DMS 273 (cell line): ENCODE data around the gene SNX21.
"Not testable (repeated sequence)": the region's sequence is repeated elsewhere in the genome, so short reads cannot be mapped to it uniquely, and the experiment has no call there.

ENCODE experiments used
- DNase-seq: peaks from one replicate; lab custom pipeline; 2025; ENCODE audit not compliant: unreplicated experiment; lab: John Stamatoyannopoulos, UW

SNX21 gene, protein sequence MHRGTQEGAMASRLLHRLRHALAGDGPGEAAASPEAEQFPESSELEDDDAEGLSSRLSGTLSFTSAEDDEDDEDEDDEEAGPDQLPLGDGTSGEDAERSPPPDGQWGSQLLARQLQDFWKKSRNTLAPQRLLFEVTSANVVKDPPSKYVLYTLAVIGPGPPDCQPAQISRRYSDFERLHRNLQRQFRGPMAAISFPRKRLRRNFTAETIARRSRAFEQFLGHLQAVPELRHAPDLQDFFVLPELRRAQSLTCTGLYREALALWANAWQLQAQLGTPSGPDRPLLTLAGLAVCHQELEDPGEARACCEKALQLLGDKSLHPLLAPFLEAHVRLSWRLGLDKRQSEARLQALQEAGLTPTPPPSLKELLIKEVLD

DNA sequence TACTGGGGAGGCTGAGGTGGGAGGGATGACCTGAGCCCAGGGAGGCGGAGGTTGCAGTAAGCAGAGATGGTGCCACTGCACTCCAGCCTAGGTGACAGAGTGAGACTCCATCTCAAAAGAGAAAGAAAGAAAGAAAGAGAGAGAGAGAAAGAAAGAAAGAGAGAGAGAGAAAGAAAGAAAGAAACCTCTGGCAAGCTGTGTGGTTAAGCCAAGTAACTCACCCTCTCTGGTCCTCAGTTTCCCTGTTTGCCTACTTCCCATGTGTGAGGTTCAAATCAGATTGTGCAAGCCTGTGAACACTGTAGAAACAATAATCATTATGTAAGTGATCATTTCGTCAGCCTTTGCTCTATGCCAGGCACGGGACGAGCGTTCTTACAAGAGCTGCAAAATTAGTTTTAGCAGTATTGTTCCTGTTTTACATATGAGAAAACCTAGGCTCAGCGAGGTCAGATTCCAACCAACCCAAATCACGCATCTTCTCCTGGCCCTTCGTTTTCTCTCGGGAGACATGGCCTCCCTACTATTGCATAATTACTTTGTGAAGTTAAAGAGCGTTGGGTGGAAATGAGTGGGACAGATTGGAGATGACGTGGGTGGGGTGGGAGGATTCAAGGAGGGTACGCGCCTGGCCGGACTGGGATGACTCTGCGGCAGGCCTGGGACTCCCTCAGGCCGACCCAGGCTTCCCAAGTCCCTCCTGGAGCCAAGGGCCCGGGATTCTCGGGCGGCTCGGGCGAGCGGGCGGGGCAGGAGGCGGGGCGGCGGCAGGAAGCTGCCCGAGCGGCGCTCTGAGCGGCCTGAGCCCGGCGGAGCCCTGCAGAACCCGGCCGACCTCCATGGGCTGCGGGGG, at the start of gene SNX21:
Gene SNX21, plus strand, starts transcription at position 770 of the 853 bp plus-strand sequence. CDS start 121 bp downstream, outside the sequence.
- DNase-seq: peak; percentile 91

DNA sequence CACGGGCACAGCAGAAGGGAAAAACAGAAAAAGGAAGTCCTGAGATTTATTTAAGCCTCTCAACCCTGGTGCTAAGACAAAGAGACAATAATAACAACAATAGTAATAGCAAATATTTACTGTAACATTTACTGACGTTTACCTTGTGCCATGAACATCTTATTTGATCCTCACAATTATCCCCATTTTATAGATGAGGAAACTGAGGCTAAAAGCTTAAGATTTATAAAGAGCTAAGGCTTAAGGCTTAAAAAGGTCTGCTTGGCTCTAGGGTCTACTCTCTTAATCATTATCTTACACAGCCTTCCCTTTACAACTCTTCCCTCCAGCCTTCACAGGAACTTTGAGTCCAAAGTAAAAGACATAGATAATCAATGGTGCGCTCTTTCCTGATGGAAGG, 45.2 kb upstream of the SNX21 start:
- DNase-seq: no peak

DNA sequence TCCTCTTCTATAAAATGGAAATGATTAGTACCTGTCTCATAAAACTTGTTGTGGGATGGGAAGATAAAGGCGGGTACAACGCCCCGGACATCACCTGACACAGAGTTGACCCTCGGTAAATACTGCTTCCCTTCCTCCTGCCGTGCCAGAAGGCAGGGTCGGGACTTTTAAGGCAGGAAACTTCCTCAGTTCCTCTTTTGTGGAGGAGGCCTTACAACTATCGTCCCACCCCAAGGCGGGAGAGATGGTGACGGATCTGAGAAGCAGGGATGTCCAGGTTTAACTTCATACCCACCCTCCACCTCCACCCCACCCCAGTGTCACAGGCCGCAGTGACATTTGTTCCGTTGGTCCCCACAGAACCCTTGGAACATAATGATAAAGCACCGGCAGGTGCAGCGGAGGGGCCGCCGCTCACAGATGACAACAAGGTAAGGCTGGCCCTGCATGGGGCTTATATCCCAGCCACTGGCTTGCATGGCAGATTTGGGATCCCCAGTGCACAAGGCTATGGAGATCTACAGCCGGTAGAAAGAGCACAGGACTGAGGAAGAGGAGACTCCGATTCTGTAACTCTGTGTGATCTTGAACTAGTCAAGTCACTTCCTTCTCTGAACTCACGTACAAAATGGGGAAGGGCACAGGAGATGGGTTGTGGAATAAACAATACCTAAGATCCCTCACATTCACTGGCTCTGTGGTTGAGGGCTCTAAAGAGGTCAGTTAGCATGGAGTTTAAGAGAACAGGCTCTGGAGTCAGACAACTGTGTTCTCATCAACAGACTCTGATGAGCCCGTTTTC, 41.1 kb upstream of the SNX21 start:
- DNase-seq: no peak

DNA sequence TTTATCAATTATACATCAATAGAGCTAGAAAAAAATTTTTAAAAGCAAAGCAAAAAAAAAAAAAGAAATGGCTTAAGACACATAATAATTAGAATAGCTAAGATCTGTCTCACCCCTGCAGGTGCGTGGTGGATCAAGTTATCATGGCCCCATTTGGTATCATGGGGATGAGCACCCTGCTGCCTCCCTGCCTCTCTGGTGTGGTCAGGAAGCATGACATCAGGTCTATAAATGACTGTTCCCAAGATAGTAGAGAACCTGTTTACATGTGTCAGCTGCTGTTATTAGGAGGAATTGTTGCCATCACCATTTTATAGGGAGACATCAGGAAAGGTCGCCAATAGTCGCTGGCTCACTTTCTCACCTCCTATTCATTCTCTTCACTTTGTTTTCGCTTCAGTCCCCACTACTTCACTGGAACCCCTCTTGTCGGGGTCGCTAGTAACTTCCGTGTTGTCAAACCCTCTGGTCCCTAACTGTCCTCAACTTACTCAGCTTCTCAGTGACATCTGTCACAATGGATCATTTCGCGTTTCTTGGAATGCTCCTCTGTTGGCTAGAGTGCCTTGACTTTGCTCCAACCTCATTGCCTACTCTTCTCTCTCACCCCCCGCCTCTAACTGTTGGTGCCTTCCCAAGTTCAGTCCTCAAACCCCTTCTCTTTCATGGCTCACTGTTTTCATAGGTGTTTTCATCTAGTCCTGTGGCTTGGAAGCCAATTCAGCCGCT, 37.1 kb upstream of the SNX21 start:
- DNase-seq: no peak

DNA sequence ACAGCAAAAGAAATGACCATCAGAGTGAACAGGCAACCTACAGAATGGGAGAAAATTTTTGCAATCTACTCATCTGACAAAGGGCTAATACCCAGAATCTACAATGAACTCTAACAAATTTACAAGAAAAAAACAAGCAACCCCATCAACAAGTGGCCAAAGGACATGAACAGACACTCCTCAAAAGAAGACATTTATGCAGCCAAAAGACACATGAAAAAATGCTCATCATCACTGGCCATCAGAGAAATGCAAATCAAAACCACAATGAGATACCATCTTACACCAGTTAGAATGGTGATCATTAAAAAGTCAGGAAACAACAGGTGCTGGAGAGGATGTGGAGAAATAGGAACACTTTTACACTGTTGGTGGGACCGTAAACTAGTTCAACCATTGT, 36.1 kb upstream of the SNX21 start:
- not testable (repeated sequence) for DNase-seq

DNA sequence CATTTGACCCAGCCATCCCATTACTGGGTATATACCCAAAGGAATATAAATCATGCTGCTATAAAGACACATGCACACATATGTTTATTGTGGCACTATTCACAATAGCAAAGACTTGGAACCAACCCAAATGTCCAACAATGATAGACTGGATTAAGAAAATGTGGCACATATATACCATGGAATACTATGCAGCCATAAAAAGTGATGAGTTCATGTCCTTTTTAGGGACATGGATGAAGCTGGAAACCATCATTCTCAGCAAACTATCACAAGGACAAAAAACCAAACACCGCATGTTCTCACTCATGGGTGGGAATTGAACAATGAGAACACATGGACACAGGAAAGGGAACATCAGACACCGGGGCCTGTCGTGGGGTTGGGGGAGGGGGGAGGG, 35.6 kb upstream of the SNX21 start:
- DNase-seq: not testable (repeated sequence)

DNA sequence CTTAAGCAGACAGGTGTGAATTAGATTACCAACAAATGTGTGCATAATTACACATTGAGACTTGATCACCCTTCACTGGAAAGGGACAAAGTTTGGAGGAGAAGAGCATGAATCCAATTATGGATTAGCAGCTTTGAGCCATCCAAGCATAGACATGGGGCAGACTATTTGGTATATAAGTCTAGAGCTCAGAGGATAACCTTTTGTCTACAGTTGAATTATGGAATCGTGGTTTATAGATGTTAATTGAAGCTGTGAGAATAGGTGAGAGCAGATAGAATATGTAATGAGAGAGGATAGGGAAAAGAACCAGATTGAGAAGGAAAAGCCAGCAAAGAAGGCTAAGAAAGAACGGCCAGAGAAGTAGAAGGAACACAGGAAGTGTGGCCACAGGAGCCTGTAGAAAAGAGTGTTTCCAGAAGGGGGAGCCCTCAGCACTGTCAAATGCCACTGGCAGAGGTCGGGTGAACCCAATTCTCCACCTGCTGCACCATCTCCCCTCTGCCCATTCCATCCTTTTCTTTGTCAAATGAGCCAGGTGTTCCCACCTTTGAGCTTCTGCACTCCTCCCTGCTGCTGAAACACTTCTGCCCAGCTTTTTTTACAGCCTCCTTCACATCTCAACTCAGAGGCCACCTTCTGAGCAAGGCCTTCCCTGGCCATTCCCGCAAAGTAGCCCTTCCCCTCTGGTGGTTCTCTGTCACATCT, 34.5 kb upstream of the SNX21 start:
- peak; percentile 81 for DNase-seq

DNA sequence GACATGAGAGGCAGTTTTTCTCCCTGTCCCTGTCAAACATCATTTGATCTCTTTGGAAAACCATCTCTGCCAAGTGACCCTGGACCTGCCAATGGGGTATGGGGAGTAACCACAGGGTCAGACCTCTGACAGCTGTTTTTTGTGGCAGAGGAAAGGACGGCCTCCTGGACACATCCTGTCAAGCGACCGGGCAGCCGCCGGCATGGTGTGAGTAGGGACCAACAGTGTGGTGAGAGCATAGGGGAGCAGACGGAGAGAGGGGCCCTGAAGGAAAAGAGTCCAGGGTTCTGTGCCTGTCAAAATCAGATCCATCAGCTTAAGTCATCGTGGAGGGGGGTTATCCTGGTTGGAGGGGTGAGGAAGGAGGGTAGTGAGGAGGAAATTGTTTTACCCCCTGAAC, 31.7 kb upstream of the SNX21 start:
- no peak for DNase-seq

DNA sequence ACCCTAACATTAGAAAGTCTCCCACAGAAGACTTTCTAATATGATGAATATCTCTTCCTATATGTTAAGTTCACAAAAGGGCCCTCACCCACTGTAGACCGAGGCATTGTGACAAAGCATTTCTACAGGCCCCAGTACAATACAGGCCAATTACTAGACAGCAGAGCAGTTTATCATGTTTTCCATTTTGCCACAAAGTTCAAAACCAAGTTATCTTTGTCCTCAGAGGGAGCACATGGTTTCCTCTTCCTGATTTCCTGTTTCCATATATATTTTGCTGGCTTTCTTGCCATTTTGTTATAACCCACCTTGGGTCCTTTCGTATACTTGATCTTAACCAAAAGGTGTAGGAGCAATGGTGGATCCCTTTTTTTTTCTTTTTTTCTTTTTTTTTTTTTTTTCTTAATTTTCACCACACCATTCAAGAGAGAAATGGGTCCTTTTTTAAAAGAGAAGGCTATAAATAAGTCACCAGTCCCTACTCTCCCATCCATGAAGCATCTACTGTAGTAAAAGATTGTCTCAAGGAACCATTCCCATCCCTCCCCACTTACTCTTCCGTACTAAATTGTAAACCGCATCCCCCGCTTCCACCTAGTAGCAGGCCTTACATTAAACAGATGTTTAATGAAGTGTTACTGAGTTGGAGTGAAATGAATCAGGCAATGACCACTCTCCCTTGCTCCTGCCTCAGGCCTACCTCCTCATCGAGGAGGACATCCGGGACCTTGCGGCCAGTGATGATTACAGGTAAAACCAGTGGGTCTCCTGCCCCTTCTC, 23.2 kb upstream of the SNX21 start:
- DNase-seq: no peak

DNA sequence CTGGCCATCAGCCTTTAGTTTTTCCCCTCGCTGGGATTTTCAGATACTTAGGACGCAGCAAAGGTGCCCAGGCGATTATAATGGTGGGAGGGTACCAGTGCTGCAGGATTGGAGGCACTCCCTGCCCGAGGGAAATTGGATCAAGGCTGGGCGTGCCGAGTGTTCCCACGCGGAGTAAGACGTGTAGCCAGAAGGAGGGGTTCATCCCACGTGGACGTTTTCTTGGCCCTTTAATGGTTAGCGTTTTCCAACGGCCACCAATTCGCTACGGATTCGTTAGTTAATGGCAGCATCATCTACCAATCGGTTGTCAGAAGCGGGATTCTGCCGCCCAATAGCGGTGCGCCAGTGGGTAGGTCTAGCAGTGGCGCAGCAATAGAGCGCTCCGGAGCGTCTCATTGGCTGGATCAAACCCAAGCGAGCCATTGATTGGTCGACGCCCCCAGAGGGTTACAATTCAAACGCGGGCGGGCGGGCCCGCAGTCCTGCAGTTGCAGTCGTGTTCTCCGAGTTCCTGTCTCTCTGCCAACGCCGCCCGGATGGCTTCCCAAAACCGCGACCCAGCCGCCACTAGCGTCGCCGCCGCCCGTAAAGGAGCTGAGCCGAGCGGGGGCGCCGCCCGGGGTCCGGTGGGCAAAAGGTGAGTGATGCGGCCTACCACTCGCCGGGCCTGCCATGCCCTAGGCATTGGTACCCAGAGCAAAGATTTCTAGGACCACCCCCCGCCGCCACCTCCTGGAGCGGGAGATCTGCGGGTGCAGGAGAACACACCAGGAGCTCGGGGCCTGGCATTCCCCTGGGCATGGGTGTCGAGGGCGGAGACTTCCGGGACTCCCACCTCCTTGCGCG, 21.2 kb upstream of the SNX21 start, which contains the start of gene UBE2C:
Gene UBE2C, plus strand, starts transcription at position 488 of the 849 bp plus-strand sequence. Its CDS starts 52 bp downstream, at position 540.
- peak; percentile 100 for DNase-seq

DNA sequence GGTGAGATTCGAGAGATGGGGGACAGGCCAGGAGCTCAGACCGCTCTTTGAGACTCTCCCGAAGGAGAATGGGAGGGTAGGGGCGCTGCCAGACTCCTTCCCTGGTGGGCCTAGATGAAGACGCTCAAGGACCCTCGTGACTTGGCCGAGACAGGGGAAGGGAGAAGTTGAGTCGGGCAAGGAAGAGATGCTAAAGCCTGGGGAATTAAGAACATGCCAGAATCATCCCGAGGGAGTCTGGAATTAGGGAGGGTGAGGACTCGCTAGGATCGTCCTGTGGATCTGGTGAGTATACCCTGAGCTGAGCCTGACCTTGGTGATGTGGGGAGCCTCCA, 20.6 kb upstream of the SNX21 start:
- DNase-seq: no peak

DNA sequence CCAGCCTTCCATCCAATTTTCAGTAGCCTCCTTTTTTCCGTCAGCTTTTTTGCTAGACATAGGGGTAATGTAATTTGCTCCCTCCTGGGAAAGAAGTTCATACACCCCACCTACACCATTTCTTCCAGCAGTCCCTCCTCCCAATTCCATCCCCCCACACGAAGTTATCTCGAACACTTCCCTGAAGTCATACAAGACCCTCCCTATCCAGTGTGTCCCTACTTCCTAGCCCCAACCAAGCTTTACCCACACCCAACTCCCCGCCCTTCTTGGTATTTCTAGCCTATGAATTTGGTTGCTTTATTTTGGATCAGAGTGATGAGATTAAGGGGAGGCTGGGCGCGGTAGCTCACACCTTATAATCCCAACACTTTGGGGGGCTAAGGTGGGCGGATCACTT, 20.1 kb upstream of the SNX21 start:
- DNase-seq: no peak

DNA sequence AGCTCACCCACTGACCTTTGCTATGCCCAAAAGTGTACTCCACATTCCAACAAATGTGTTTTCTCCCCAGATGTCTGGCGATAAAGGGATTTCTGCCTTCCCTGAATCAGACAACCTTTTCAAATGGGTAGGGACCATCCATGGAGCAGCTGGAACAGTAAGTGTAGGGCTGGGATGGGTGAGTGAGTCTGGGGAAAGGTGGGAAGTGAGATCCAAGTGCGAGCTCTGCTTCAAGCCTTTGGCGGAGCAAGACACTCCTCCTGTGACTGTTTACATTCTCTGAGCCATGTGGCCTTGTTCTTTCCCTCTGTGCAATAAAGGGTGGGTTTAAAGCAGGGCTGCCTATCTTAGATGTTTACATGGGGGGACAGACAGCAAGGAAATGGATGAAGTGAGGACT, 19.3 kb upstream of the SNX21 start:
- DNase-seq: no peak

DNA sequence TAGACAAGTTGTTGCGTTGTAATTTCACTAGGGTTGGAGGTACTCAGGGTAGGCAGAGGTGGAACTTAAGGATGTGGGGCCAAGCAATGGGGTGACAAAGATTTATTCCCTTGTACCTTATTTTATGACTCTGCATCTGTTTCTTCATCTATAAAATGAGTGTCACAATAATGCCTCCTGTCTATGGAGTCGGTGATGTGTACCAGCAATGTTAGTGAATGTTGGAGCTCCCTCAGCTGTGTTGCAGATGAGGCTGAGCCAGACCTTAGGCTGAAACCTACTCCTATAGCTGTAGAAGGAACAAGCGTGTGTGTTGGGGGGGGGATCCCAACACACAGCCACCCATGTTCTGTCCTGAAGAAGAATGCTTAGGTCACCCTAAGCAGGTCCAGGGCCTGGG, 16.6 kb upstream of the SNX21 start:
- DNase-seq: no peak

DNA sequence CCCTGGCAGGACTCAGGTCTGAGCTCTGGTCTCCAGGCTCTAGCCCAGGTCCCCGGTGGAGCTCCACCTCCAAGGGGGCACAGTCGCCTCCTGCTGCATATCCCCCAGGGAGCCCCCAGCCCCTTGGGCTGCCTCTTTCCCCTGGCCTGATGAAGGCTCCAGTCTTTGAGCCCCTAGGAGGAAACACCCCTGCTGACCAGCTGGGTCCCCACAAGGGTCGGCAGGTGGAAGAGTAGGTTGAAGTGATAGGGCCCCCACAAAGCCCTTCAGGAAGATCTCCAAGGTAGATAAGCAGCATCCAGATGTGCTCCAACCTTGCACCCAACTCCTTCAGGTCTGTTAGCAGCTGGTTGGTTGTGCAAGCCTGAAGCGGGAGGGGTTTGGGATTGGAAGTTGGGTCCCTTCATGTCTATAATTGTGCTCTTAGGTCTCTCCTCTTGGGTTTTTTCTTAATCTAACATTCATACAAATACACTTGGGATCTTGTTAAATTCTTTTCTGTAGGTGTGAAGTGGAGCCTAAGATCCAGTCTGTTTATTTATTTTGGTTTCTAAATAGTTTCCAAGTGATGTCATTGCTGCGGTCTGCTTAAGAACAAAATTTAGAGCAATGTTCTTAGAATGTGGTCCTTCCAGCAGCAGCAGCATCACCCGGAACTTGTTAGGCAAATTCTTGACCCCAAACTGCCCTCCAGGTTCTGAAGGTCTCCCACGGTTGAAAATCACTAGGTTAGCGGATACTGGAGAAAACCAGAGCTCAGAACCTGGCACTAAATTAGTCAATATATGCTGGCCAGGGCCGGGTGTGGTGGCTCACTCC, 16.0 kb upstream of the SNX21 start:
- DNase-seq: peak; percentile 32

DNA sequence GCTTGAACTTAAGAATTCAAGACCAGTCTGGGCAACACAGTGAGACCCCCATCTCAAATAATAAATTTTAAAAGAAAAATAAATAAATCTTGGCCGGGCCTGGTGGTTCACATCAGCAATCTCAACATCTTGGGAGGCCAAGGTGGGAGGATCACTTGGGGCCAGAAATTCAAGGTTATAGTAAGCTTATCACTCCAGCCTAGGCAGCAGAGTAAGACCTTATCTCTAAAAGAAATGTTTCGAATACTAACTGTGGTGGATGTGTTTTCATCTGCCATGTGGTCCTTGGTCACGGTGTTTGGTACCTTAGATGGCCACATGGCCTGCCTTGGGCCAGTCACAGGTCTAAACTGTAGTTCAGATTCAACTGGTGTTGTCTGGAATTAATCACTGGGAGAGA, 15.4 kb upstream of the SNX21 start:
- DNase-seq: no peak

DNA sequence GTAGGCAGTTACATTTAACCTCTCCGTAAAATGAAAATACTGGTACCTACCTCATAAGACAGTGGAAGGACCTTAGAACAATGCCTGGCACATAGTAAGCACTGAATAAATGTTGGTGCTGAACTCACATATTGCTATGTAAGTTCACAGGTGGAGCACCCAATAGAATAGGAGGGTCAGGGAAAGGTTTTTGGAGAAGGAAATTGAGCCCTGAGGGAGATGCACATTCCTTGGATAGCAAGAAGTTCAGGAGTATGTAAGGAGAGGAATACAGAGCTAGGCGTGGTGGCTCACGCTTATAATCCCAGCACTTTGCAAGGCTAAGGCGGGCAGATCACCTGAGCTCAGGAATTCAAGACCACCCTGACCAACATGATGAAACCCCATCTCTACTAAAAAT, 14.1 kb upstream of the SNX21 start:
- no peak for DNase-seq

DNA sequence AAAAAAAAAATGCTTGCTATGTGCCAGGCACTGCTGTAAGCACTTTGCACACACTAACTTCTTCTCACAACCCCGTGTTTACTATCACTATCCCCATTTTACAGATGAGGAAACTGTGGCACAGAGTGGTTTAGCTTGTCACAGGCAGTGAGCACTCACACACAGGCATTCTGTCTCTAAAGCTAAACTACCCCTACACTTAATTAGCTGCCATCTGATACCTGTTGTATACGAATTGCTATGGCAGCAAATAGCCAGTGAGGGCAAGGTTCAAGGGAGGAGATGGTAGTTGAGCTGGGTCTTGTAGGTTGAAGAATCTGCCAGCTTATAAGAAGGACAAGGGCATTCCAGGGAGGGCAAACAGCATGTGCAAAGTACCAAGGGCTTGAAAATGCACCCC, 11.7 kb upstream of the SNX21 start:
- DNase-seq: peak; percentile 54
